Common myeloid progenitor, CD34-positive (primary cell): ENCODE measurements around the gene PTPN14.
"Not testable (repeated sequence)": the region's sequence is repeated elsewhere in the genome, so short reads cannot be mapped to it uniquely, and the experiment has no call there.

Source experiments
- CTCF ChIA-PET: fragments of 350-600 bp; sonication (Branson Sonifier 250); formaldehyde crosslinking; loops from one replicate; lab custom pipeline; 2021; ENCODE audit warnings: antibody characterized with exemption; lab: Charles Lee
- POLR2A ChIA-PET: fragments of 350-600 bp; sonication (Branson Sonifier 250); formaldehyde crosslinking; loops from one replicate; lab custom pipeline; 2021; ENCODE audit warnings: antibody characterized with exemption; lab: Charles Lee
- DNase-seq, 3 donors: peaks; one replicate each; pipeline versions ENCODE4 v3.0.0 to v3.0.0-alpha.2; 2013
- H3K27ac ChIP-seq, 2 experiments: 1 replicate in 1 of 2; 2 replicates in 1 of 2; pipeline ENCODE4 v1.7.0; 2013; ENCODE audit warnings: inconsistent platforms in 2 of 2, low read length in 2 of 2, mild to moderate bottlenecking in 2 of 2, low read depth in 1 of 2, moderate library complexity in 1 of 2; ENCODE audit not compliant: severe bottlenecking in 2 of 2, insufficient read depth in 1 of 2, poor library complexity in 1 of 2
- H3K27me3 ChIP-seq, 5 experiments: replicated peaks in 2 of 5; 1 replicate in 3 of 5; 2 replicates in 2 of 5; pipeline versions ENCODE4 v1.6.1 to v1.7.0; 2013; ENCODE audit warnings: low read length in 4 of 5, mild to moderate bottlenecking in 2 of 5, moderate library complexity in 2 of 5, inconsistent platforms in 1 of 5; ENCODE audit not compliant: insufficient read depth in 5 of 5, control insufficient read depth in 4 of 5
- H3K36me3 ChIP-seq, 4 experiments: 1 replicate in 2 of 4; 2 replicates in 2 of 4; pipeline versions ENCODE4 v1.6.1 to v1.7.0; 2013; ENCODE audit warnings: low read length in 3 of 4, control low read depth in 1 of 4, mild to moderate bottlenecking in 1 of 4; ENCODE audit not compliant: control insufficient read depth in 4 of 4, insufficient read depth in 4 of 4
- H3K4me1 ChIP-seq, 4 experiments: 1 replicate in 3 of 4; 2 replicates in 1 of 4; pipeline versions ENCODE4 v1.6.1 to v1.7.1; 2013; ENCODE audit warnings: low read length in 3 of 4, mild to moderate bottlenecking in 3 of 4, control low read depth in 1 of 4, inconsistent platforms in 1 of 4, moderate library complexity in 1 of 4; ENCODE audit not compliant: control insufficient read depth in 4 of 4, insufficient read depth in 4 of 4; ENCODE audit errors: control extremely low read depth in 1 of 4
- H3K4me3 ChIP-seq, 7 experiments: 1 replicate in 4 of 7; 2 replicates in 3 of 7; pipeline versions ENCODE4 v1.5.1 to v1.7.0; 2013; ENCODE audit warnings: mild to moderate bottlenecking in 7 of 7, low read length in 6 of 7, moderate library complexity in 6 of 7, inconsistent platforms in 2 of 7, low read depth in 2 of 7, control low read depth in 1 of 7; ENCODE audit not compliant: insufficient read depth in 4 of 7, control insufficient read depth in 1 of 7; ENCODE audit errors: extremely low read depth in 1 of 7
- H3K9me3 ChIP-seq, 5 experiments: 1 replicate in 4 of 5; 2 replicates in 1 of 5; pipeline versions ENCODE4 v1.6.1 to v1.7.1; 2013; ENCODE audit warnings: low read length in 4 of 5, mild to moderate bottlenecking in 2 of 5, inconsistent platforms in 1 of 5, low read depth in 1 of 5, moderate library complexity in 1 of 5; ENCODE audit not compliant: control insufficient read depth in 4 of 5, insufficient read depth in 2 of 5; ENCODE audit errors: control extremely low read depth in 1 of 5
- WGBS: methylation state at CpG from one replicate; pipeline ENCODE4 v1.1.5; 2013; ENCODE audit not compliant: insufficient coverage; 5-methylcytosine and 5-hydroxymethylcytosine counted together

Gene PTPN14

DNA sequence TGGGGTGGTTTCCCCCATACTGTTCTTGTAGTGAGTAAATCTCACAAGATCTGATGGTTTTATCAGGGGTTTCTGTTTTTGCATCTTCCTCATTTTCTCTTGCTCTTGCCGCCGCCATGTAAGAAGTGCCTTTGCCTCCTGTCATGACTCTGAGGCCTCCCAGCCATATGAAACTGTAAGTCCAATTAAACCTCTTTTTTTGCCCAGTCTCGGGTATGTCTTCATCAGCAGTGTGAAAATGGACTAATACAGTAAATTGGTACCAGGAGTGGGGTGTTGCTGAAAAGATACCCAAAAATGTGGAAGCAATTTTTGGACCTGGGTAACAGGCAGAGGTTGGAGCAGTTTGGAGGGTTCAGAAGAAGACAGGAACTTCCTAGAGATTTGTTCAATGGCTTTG, 24.7 kb upstream of the PTPN14 start:
- H3K4me1 ChIP-seq, H3K4me3 ChIP-seq, DNase-seq, H3K27me3 ChIP-seq, POLR2A ChIA-PET, H3K27ac ChIP-seq, H3K36me3 ChIP-seq: not testable (repeated sequence)
- peaks cover 0 to 16% (median 4%) of the 10 kb centered on the region in 5 experiments for H3K9me3 ChIP-seq
- CTCF ChIA-PET, result interaction anchor here (2.6 kb wide), 1 partner anchor 9 kb away, joined by 13 read pairs; no protein-coding TSS in a partner anchor
- no CpG with 5 or more reads among the region's 3 CpGs for WGBS

DNA sequence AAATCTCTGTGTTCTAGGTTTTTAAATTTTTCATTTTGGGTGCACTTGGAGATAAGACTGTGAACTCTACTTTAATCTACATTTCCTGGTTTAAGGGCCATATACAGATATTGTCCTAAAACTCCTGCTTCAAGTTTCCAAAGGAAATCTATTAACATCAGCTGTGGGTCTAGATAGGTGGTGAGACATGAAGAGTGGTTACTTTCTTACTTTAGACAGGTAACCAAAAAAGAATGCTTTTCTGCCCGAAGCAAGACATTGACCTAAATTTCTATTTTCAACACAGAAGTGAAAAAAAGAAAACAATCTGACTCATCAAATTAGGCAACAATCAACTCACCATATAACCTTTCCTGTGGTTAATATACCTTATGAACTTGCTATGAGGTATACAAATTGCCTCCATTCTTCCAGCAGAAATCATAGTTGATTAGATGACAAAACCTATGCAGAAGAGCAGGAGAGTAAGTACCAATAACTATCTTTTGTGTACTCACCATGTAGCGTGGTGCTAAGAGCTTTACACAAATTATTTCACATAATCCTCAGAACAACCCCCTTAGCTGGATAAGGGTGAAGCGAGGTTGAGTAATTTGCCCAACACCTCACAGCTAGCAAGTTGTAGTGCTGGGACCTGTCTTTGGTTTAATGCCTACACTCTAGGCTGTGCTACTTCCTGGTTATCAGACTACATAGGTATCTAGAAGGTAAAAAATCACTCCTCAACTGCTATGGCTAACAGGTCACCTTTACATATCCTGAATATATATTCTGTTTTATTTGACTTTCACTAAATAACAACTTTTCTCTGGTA, 23.4 kb upstream of the PTPN14 start:
- Histone ChIP-seq H3K27ac (no peak overlapping the region), H3K4me1 (no peaks in the 10 kb centered on the region), H3K4me3 (no peak overlapping the region), H3K36me3 (no peaks in the 10 kb centered on the region), H3K27me3 (no peaks in the 10 kb centered on the region), H3K9me3 (peaks cover 0 to 16% (median 4%) of the 10 kb centered on the region in 5 experiments)
- ChIA-PET CTCF (interaction anchor here (1.0 to 2.6 kb wide), 3 partner anchors 10 to 243 kb away, joined by 3 to 13 read pairs (median 4); no protein-coding TSS in a partner anchor), POLR2A (no interaction called here)
- no peak for DNase-seq
- 100% methylated on average over 2 of the region's 3 CpGs for WGBS

DNA sequence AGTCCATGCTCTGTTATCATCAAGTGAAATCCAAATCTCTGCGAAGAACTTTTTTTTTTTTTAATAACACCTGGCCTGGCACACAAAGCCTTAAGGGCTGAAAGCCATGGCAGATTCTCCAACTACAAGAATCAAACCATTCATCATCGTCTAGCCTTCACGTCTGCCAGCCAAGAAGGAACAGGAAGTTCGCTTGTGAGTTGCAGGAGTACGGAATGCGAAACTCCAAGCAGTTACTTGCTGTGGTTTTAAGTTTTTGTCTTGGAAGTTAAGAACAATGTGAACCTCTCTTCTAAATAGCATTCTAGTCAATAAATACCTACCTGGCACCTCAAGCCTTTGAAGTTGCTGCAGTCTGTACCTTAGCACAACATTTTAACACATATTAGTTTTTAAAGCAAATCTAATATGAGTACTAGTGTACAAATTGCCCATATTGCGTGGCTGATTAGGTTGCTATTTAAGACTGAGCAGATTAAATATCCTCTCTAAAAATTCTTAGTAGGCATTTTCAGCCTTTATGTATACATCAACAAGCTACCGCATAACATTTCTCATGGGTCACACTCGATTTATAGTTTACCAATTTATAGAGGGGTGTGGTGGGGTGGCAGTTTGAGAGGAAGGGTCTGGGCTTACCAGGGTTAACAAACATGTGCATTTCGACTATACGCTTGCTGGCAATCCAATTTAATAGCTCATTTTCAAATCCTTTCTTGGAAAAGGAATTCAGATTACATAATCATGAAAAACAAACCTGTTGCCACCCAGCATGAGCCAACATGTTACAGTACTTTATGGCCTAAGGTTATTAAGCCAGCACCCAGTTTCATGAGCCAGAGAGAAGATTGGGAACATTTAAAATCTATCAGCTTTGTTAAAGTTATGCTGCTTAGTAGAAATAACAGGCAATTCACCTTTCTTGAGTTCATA, 22.2 kb upstream of the PTPN14 start:
- 89% methylated on average over 3 of the region's 11 CpGs for WGBS
- no peak overlapping the region for H3K4me3 ChIP-seq
- DNase-seq, result no peak
- no peaks in the 10 kb centered on the region for H3K36me3 ChIP-seq
- H3K4me1 ChIP-seq, result no peaks in the 10 kb centered on the region
- CTCF ChIA-PET, result interaction anchor here (0.8 to 2.6 kb wide), 3 partner anchors 11 to 242 kb away, joined by 3 to 13 read pairs (median 4); no protein-coding TSS in a partner anchor
- no peak overlapping the region for H3K27ac ChIP-seq
- peaks cover 0 to 16% (median 4%) of the 10 kb centered on the region in 5 experiments for H3K9me3 ChIP-seq
- POLR2A ChIA-PET, result no interaction called here
- no peaks in the 10 kb centered on the region for H3K27me3 ChIP-seq

DNA sequence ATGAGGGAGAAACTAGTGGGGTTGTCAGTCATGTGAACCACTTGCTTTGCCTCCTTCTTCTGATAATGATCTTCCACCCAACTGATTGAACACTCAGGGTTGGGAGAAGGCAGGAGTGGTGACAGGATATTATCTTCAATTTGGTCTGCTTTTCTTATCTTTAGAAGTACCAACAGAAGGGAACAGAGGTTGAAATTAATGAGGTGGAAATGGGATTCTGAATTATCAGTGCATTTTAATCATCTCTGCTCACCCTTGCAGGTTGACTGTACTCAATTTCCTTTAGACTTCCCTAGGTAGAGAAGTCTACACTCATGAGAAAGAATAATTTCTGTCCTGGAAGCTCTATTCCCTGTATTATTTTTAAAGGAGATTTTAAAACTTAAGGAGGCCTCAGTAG, 19.9 kb upstream of the PTPN14 start:
- ChIA-PET CTCF (interaction anchor here (1.2 to 1.4 kb wide), 3 partner anchors 10 to 238 kb away, joined by 3 to 6 read pairs (median 3); no protein-coding TSS in a partner anchor), POLR2A (no interaction called here)
- Histone ChIP-seq H3K4me3 (no peak overlapping the region), H3K9me3 (peaks cover 0 to 9% (median 0%) of the 10 kb centered on the region in 5 experiments), H3K4me1 (no peaks in the 10 kb centered on the region), H3K36me3 (no peaks in the 10 kb centered on the region), H3K27ac (no peak overlapping the region), H3K27me3 (no peaks in the 10 kb centered on the region)
- DNase-seq, result no peak

DNA sequence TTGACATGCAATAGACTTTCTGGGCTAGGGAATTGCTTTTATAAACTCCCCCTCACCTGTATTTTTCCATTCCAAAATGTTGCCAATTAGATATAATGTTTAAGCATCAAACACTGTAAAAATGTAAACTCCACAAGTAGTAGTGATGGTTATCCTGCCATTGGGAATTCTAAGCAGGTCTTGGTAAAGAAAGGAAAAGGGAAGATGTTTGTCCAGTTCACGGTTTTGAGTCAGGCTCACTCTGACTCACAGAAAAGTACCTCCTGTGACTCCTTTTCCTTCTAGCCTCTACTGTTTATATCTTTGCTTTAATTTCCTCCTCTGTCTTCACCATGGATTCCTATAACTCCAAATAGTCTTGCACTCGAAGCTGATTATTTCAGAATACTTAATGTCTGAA, 19.0 kb upstream of the PTPN14 start:
- H3K4me1 ChIP-seq, result no peaks in the 10 kb centered on the region
- POLR2A ChIA-PET, result no interaction called here
- no peak overlapping the region for H3K4me3 ChIP-seq
- no peaks in the 10 kb centered on the region for H3K36me3 ChIP-seq
- WGBS, result 71% methylated on average over 1 of the region's 2 CpGs
- DNase-seq, result no peak
- CTCF ChIA-PET, result interaction anchor here (1.2 kb wide), 1 partner anchor 182 kb away, joined by 3 read pairs; no protein-coding TSS in a partner anchor
- H3K9me3 ChIP-seq, result peaks cover 0 to 2% (median 0%) of the 10 kb centered on the region in 5 experiments
- H3K27me3 ChIP-seq, result peaks cover 0 to 3% (median 0%) of the 10 kb centered on the region in 5 experiments
- no peak overlapping the region for H3K27ac ChIP-seq

DNA sequence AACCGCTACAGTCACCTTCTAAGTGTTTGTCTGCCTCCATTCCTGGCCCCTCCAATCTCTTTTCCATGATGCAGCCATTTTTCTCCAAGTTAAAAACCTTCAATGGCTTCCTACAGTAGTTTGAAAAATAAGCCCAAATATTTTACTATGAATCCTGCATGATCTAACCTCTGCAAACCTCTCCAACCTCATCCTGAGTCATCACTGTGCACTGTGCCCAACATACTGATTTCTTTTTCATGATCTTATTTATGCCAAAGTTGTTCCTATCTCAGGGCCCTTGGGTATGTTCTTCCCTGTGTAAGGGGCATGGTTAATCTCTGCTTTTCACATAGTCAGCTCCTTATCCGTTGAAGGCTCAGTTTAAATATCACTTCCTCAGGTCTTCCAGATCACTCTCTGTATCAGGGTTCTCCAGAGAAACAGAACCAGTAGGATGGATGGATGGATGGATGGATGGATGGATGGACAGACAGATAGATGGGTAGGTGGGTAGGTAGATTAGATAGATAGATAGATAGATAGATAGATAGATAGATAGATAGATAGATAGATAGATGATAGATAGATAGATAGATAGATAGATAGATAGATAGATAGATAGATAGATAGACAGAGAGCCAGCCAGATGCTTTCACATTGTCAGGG, 18.1 kb upstream of the PTPN14 start:
- peaks cover 0 to 3% (median 0%) of the 10 kb centered on the region in 5 experiments for H3K27me3 ChIP-seq
- H3K4me1 ChIP-seq, result no peaks in the 10 kb centered on the region
- H3K4me3 ChIP-seq, result no peak overlapping the region
- POLR2A ChIA-PET, result no interaction called here
- no peak overlapping the region for H3K27ac ChIP-seq
- no peak for DNase-seq
- H3K36me3 ChIP-seq, result no peaks in the 10 kb centered on the region
- WGBS, result 100% methylated on average over 1 of the region's 2 CpGs
- no peaks in the 10 kb centered on the region for H3K9me3 ChIP-seq
- CTCF ChIA-PET, result interaction anchor here (0.6 kb wide), 1 partner anchor 10 kb away, joined by 3 read pairs; no protein-coding TSS in a partner anchor
